ENCODE data around the gene CENPI.
A peak's percentile ranks its signal among the peaks of the same experiment; 100 is the strongest.

The CENPI gene

GRCh38 chrX:101081231-101081630 is 16.8 kb upstream of the CENPI start:
- Histone ChIP-seq H3K27me3 (ENCODE audit: low read depth, low read length) (no peaks in the 10 kb centered on the region), H3K27ac (ENCODE audit: low read length) (no peak overlapping the region), H3K36me3 (ENCODE audit: control insufficient read depth in 1 of 2, insufficient read depth in 2 of 2, low read length in 2 of 2) (no peaks in the 10 kb centered on the region), H3K9me3 (ENCODE audit: control insufficient read depth in 1 of 2, low read length in 2 of 2) (no peaks in the 10 kb centered on the region), H3K4me1 (ENCODE audit: control insufficient read depth in 1 of 2, insufficient read depth in 2 of 2, low read length in 2 of 2) (no peaks in the 10 kb centered on the region), H3K4me3 (ENCODE audit: low read depth in 1 of 2, low read length in 2 of 2) (peak overlapping the region; percentile 9 to 73)

GRCh38 chrX:101091817-101092216 is 6.2 kb upstream of the CENPI start:
- no peaks in the 10 kb centered on the region for H3K4me1 ChIP-seq (ENCODE audit: control insufficient read depth in 1 of 2, insufficient read depth in 2 of 2, low read length in 2 of 2)
- no peak overlapping the region for H3K27ac ChIP-seq (ENCODE audit: low read length)
- no peaks in the 10 kb centered on the region for H3K9me3 ChIP-seq (ENCODE audit: control insufficient read depth in 1 of 2, low read length in 2 of 2)

GRCh38 chrX:101108284-101108683 is 10.3 kb downstream of the CENPI start:
- Histone ChIP-seq H3K4me3 (ENCODE audit: low read depth in 1 of 2, low read length in 2 of 2) (no peak overlapping the region), H3K4me1 (ENCODE audit: control insufficient read depth in 1 of 2, insufficient read depth in 2 of 2, low read length in 2 of 2) (no peaks in the 10 kb centered on the region), H3K36me3 (ENCODE audit: control insufficient read depth in 1 of 2, insufficient read depth in 2 of 2, low read length in 2 of 2) (no peaks in the 10 kb centered on the region), H3K27me3 (ENCODE audit: low read depth, low read length) (no peaks in the 10 kb centered on the region), H3K9me3 (ENCODE audit: control insufficient read depth in 1 of 2, low read length in 2 of 2) (no peaks in the 10 kb centered on the region), H3K27ac (ENCODE audit: low read length) (no peak overlapping the region)

More at GRCh38 chrX:101091817-101092216, 6.2 kb upstream of the CENPI start:
- Histone ChIP-seq H3K4me3 (ENCODE audit: low read depth in 1 of 2, low read length in 2 of 2) (no peak overlapping the region), H3K27me3 (ENCODE audit: low read depth, low read length) (no peaks in the 10 kb centered on the region), H3K36me3 (ENCODE audit: control insufficient read depth in 1 of 2, insufficient read depth in 2 of 2, low read length in 2 of 2) (no peaks in the 10 kb centered on the region)

GRCh38 chrX:101117701-101118100 is 19.7 kb downstream of the CENPI start:
- H3K27me3 ChIP-seq (ENCODE audit: low read depth, low read length): no peaks in the 10 kb centered on the region
- no peak overlapping the region for H3K27ac ChIP-seq (ENCODE audit: low read length)
- H3K4me1 ChIP-seq (ENCODE audit: control insufficient read depth in 1 of 2, insufficient read depth in 2 of 2, low read length in 2 of 2): no peaks in the 10 kb centered on the region

GRCh38 chrX:101136235-101136634 is 38.2 kb downstream of the CENPI start:
- no peaks in the 10 kb centered on the region for H3K9me3 ChIP-seq (ENCODE audit: control insufficient read depth in 1 of 2, low read length in 2 of 2)
- H3K27me3 ChIP-seq (ENCODE audit: low read depth, low read length): no peaks in the 10 kb centered on the region
- H3K4me1 ChIP-seq (ENCODE audit: control insufficient read depth in 1 of 2, insufficient read depth in 2 of 2, low read length in 2 of 2): no peaks in the 10 kb centered on the region

More at GRCh38 chrX:101117701-101118100, 19.7 kb downstream of the CENPI start:
- H3K4me3 ChIP-seq (ENCODE audit: low read depth in 1 of 2, low read length in 2 of 2): no peak overlapping the region
- no peaks in the 10 kb centered on the region for H3K36me3 ChIP-seq (ENCODE audit: control insufficient read depth in 1 of 2, insufficient read depth in 2 of 2, low read length in 2 of 2)
- H3K9me3 ChIP-seq (ENCODE audit: control insufficient read depth in 1 of 2, low read length in 2 of 2): no peaks in the 10 kb centered on the region

More at GRCh38 chrX:101136235-101136634, 38.2 kb downstream of the CENPI start:
- Histone ChIP-seq H3K36me3 (ENCODE audit: control insufficient read depth in 1 of 2, insufficient read depth in 2 of 2, low read length in 2 of 2) (no peaks in the 10 kb centered on the region), H3K27ac (ENCODE audit: low read length) (no peak overlapping the region), H3K4me3 (ENCODE audit: low read depth in 1 of 2, low read length in 2 of 2) (no peak overlapping the region)
